Central memory CD4-positive, alpha-beta T cell (primary cell): ENCODE measurements around the gene COL27A1.
"Not testable (repeated sequence)": the region's sequence is repeated elsewhere in the genome, so short reads cannot be mapped to it uniquely, and the experiment has no call there.

Experiments
- DNase-seq: peaks from one replicate; pipeline ENCODE4 v3.0.0; 2022

Gene COL27A1

DNA sequence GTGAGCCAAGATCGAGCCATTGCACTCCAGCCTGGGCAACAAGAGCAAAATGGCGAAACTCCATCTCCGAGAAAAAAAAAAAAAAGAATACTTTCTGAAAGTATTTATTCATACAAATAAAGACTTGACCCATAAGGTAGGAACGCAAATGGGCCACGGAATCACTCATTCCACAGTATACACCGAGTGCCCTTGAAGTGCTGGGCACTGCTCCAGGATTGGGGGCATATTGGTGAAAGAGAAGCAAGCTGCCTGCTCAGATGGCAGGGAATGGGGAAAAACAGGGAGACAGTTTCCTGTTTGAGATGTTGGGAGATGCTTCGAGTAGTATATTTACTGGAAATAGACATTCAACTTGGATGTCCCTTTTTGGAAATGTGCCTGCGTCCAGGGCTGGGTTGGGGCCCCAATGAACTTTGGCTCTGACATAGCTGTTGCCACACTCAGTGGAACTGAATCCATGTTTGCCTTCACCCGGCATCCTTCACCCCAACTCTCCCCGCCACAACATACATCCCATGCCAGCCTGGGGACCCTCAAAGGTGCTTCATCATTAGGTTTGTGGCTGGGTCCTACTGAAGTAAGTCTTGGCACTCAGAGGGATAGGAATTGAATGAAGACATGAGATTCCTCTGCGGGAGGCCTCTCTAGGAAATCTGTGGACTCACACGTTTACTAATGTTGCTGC is 173.7 kb downstream of the COL27A1 start:
- DNase-seq: not testable (repeated sequence)

DNA sequence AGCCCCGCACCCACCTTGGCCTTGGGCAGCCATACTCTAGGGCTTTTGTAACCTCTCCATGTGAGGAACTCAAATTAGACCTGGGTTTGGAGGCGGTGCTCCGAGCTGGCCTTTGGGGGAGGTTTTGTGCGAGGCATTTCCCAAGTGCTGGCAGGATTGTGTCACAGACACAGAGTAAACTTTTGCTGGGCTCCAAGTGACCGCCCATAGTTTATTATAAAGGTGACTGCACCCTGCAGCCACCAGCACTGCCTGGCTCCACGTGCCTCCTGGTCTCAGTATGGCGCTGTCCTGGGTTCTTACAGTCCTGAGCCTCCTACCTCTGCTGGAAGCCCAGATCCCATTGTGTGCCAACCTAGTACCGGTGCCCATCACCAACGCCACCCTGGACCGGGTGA is 174.3 kb downstream of the COL27A1 start, which contains the start of gene ORM2:
Gene ORM2 (plus strand): TSS at position 245 of the 398 bp plus-strand sequence. CDS start 36 bp downstream, at position 281.
- DNase-seq: not testable (repeated sequence)

DNA sequence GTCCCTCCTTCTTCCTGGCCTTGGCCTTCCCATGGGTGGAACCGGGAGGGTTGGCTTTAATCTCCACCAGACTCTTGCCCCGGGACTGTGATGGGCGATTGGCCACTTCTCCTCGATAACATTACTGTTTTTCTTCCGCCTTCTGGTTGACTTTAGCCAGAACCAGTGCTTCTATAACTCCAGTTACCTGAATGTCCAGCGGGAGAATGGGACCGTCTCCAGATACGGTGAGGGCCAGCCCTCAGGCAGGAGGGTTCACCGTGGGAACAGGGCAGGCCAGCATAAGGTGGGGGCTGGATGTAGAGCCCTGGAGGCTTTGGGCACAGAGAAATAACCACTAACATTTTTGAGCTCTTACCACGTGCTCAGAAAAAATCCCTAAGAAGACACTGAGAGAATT is 175.3 kb downstream of the COL27A1 start:
- no peak for DNase-seq

DNA sequence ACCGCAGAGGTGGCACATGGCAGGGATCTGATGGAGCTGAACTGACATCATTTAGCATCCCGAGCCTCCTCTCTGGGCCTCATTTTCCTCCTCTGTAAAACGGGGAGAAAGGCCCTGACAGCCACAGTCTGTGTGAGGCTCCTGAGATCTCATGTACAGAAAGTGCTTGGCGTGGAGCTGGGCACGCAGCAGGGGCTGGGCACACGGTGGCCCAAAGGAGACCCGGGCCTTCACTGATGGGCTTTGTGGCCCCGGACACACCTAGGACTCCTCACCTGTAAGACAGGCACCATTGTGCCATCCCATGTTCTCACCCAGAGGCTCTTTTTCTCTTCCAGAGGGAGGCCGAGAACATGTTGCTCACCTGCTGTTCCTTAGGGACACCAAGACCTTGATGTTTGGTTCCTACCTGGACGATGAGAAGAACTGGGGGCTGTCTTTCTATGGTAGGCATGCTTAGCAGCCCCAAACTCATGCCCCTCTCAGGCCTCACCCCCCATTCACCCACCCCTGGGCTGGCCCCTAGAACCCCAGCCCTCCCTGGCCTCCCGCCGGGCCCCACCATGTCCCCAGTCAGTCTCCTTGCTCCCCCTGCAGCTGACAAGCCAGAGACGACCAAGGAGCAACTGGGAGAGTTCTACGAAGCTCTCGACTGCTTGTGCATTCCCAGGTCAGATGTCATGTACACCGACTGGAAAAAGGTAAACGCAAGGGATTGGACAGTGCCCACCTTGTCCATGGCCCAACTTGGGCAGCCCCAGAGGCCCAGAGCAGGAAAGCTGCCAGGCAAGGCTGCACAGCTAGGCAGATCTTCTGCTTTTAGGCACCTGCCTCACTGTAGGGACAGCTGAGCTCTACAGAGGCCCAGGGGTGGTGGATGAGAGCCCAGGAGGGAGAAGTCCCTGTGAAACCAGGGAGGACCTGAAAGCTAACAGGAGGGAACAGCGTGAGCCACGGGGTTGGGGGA is 176.2 kb downstream of the COL27A1 start:
- not testable (repeated sequence) for DNase-seq

DNA sequence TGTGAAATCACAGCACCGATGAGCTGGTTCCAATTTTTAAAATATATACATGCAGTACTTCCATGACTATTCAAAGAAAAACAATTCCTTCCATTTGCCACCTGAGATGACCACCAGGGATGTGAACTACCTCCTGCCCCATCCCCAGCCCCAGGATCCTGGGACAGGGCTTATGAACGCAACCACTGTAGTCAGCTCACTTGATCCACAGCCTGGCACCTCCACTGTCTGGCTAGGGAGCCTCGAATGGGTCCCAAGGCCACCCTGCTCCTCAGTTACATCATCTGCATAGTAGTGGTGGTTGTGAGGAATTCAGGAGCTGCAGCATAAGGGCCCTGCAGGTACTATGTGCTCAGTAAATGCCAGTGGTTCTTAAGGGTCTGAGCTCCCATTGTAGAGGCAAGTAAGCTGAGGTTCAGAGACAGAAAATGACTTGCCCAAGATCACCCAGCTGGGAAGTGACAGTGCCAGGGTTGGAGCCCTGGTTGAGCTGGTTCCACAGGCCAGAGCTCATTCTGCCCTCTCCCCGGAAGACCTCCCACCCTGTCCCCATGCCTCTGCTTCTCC is 177.2 kb downstream of the COL27A1 start:
- not testable (repeated sequence) for DNase-seq

DNA sequence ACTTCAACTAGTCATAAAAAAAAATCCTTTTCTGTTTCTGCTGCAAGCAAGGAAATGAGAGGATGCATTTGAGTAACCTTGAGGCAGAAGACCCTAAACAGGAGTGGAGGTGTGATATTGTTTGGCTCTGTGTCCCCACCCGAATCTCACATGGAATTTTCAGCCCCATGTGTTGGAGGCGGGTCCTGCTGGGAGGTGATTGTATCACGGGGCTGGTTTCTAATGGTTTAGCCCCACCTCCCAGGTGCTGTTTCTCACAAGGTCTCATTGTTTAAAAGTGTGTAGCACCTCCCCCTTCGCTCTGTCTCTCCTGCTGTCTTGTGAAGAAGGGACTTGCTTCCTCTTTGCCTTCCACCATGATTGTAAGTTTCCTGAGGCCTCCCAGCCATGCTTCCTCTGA is 178.4 kb downstream of the COL27A1 start:
- DNase-seq: not testable (repeated sequence)

DNA sequence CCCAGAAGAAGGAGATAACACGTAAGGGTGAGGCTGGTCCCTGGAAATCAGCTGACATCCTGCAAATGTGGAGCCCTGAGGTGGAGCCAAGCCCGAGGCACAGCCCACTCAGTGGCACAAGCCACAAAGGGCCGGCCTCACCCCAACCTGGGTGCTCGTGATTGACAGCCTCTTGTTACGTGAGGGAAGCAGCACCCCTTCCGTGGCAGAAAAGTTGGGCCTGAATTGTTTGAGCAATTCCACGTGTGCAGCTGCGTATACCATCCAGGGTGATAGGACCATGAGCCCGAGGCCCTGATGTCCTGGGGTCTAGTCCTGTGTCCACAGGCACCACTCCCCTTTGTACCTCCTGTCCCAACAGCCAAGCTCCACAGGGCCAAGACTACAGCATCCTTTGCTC is 179.2 kb downstream of the COL27A1 start:
- DNase-seq: no peak

DNA sequence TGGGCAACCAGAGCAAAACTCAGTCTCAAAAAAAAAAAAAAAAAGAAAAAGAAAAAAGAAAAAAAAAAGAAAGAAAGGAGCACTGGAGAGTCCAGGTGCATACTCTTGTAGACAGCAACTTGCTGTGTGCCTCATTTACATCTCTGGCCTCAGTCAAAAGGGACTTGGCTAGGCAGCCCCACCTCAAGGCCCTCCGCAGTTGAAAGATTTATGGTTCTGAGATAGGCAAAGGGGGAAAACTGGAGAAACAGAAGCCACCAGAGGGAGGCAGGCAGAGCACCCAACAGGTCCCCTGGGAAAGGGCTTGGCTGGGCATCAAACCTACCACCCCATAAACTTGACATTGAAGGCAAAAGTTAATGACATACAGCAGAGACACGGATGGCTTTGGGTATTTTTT is 180.4 kb downstream of the COL27A1 start:
- no peak for DNase-seq

DNA sequence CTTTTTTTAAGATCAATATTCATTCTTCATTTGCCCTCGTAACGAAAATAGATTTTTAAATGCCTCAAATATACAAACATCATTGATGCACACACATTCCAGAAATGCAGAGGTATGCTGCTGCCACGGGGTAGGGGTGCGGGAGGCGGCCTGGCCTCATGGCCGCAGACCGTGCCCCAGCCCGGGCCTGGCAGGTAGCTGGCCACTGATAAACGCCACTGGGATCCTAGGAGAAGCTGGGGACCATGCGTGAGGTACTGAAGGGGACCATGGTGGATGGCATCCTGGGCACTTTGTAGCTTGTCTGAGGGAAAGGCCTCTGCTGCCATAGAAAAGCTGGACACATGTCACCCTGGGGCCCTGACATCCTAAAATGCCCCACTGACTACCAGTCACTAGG is 180.8 kb downstream of the COL27A1 start:
- DNase-seq: no peak

DNA sequence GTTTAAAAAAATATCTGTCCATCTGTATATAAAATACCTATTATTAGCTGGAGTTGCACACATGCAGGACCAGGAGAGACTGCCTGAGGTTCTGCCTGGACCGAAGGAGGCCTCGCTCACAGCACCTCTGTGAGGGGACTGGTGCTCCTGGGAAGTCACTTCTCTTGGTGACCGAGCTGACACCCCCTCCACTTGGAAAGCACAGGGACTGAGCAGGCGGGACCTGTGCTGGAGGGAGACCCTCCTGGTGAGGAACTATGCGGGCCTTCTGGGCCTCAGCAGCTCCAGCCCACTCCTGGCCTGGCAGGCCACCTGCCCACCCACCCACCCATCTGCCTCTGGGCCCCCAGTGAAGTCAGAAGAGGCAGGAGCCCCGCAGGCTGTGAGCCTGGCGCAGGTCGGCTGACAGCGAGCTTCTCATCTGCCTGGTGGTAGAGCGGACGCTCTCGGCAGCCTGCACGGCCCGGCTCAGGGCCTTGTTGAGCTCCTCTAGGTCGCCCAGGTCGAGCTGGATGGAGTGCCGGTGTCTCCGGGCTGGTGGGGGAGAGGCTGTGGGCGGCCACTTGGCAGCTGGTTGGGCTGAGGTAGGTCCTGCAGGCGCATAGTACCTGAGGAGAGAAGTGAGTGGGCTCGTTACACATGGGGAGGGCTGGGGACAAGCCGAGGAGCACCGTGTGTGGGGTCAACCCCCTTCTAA is 181.5 kb downstream of the COL27A1 start:
- DNase-seq: no peak

DNA sequence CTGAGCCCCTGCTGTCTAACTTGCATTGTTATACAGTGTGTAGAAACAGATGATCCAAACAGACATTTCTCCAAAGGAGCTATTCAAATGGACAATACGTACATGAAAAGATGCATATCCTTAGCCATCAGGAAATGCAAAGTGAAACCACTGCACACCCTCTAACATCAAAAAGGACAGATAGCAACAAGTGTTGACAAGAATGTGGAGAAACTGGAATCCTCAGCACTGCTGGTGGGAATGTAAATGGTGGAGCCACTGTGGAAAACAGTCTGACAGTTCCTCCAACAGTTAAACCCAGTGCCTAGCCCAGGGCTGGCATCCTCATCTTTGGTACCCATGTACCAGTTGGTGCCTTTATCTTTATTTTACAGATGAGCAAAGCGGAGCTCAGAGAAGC is 182.8 kb downstream of the COL27A1 start:
- DNase-seq: no peak

DNA sequence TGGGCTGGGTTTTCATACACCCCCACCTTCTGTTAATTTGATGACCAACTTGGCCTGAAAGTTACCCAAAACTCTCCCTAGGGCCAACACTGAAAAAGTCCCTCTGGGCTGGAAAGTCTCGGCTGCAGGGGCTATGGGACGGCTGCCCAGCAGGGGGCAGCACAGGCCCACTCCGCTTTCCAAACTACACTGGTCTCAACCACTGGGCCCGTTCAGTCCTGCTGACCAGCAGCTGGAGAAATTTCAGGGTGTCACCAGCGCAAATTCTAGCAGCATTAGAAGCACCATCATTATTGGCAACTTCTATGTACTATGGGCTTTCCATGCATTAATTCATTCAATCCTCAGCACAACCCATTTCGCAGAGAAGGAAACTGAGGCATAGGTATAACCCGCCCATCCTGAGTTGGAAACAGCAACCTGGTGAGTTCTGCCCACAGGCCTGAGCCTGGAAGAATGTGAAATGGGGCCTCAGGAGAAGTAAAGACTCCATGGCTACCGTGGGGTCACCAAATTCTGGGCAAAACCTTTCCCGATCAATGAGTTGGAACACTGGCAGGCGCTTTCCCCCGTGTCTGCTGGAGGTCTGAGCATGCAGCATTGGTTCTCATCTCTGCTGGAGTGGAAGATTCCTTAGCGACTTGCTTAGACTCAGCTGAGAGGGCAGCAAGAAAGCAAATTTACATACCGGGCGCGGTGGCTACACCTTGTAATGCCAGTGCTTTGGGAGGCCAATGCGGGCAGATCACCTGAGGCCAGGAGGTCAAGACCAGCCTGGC is 184.0 kb downstream of the COL27A1 start:
- peak; percentile 33 for DNase-seq

DNA sequence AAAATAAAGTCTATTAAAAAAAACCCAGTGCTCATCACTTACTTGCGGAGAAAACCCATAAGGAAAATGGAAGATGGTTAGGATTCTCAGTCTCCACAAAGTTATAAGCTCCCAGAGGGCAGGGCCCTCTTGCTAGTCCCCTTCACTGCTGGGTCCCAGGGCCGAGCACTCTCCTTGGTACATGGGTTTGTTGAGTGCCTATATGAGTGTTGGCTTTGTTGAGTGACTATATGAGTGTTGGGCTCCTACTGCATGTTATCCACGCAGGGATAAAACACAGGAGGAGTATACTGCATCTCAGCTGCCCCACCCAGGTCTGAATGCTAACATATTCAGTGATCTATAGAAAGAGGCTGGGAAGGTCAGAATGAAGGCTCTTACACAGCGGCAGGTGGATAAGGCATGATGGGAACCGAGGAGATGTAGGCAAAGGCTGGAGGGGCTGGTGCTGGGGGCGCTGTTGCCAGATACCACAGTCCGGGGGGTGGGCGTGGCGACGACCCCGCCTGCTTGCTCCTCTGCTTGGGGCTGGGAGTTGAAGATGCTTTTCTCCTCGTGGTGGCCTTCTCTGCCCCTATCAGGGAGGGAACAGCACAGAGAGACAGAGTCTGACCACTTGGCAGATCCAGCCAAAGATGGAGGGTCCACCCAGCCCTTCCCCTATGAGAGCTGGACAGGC is 186.0 kb downstream of the COL27A1 start:
- no peak for DNase-seq

DNA sequence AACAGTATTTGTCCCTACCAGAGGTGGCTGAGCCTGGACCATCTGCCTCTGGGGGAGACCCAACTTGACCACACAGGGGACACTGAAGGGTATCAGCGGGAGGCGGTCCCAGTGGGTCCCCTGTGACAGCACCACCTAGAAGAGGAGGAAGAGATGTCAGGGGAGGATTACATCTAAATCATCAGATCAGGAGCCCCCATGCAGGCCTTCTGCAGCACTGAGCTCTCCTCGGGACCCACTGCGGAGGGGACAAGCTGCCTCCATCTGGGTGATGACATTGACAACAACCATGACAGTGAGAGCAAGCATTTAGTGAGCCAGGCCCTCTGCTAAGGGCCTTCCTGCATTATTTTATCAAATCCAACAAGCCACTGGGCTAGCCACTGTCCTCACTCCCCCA is 186.7 kb downstream of the COL27A1 start:
- no peak for DNase-seq

DNA sequence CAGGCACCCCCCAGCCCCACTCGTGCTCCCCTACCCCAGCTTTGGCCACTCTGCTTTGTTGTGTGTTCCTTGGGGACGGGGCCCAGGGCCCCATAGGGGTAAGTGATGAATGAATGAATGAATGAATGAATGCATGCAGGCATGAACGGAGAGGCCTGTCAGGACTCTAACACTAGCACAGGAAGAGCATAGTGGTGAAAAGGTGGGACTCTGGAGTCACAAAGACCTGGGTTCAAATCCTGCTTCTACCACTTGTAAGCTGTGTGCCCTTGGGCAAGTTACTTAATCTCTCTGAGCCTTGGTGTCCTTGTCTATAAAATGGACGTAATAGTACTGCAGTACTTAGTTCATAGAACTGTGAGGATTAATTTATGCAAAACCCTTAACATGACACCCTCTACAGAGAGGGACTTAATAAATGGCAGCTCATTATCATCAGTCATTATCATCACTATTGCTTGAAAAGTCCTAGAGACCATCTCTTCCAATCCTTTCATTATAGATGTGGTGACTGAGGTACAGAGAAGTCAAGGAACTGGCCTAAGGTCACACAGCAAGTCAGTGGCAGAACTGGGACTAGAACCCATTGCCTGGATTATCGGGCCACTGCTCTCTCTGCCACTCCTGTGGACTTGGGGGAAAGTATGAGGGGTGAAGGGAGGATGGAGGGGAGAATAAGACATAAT is 187.6 kb downstream of the COL27A1 start:
- no peak for DNase-seq

DNA sequence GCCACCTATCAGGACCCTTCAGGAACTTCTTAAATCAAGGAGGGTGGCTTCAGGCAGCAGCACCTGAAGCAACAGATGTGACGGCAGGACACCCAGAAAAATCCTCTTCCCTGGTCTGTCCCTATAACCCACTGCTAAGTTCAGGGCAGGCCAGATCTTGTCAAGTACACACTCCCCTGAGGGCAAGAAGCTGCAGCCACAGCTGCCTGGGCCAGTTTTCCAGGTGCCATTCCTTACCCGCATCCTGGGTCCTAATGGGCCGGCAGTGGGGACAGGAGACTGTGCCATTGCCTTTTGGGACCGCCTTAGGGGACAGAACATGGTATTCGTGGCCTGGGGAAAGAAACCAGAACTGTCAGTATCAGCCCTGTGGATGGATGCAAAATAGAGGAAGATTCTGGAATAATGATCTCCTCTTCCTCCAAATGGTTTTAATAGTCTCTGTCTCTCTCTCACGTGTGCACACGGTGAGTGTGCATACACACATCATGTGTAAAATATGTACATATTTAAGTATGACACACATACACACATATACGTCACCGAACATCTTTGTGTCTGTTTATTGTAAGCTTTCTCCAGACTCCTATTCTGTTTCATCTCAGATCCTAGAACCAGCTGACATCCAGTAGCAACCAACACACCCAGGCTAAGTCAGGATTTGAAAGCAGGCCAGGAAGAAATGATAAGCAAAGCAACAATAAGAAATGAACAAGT is 188.3 kb downstream of the COL27A1 start:
- DNase-seq: no peak

DNA sequence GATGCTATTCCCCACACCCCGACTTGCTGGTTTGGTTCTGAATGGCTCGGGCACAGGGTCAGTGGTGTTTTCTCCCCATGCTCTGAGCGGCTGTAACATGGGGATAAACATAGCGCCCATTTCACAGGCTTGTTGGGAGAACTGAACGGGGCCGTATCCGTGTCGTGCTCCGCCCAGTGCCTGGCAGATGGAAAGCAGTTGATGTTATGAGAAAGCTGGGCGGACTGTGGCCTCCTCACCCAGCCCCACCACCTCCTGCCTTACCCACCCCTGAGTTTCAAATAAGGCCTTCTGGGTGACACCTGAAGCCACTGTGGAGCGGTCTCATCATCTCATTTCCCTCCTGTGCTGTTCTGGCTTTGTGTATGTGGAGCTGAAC is 188.8 kb downstream of the COL27A1 start:
- DNase-seq: no peak

DNA sequence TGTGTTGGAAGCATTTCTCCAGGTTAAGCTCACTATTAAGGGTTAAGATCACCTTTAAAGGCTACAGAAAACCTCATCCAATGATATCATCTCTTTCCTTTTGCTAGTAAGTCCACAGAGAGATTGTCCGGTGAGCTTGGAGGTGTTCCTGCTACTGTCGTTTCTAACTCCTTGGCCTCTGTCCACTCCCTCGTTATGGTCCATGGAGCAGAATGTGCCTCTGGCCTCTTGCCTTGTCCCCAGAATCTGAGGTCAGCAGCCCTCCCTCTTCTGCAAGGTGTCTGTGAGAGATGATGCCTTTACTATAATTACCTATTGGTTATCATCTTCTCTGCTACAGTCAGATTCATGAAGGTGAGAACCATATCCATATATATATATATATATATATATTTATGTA is 189.4 kb downstream of the COL27A1 start:
- no peak for DNase-seq

DNA sequence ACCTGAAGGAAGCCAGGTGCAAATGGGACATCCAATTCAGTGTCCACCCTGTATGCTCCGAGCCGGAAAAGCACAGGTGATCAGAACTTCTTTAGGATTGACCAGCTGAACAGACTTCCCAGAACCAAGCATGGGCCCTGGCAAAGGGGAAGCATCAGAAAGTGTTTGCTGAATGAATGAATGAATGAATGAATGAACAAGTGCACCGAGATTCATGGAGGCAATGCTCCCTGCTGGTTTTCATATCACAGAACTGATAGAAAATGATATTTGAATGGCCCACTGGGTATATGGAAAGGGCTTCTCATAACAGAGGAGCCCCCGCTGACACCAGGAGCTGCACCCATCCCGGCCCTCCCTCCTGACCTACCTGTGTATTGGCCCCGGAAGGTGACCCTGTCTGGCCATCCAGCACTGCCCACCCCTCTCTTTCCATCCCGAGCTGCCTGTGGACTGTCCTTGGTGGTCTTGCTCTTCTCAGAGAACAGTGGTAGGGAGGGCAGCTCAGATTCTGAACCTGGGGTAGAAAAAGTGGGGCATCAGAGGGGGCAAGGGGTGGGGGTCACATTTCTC is 190.2 kb downstream of the COL27A1 start:
- no peak for DNase-seq

DNA sequence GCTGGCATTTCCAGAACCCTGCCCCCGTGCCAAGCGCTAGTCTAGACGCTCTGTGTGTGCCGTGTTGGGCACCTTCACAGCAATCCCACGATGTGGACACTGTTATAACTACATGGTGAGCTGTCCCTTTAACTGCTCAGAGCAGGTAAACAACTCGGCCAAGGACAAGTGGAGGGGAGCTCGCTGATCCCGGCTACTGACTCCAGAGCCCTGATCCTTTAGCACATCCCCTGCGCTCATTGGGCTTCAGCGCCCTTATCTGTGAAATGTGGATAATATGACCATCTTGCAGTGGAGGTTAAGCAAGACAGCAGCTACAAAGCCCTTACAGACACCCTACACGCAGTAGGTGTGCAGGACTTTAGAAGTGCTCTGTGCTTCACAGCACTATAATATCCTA is 190.8 kb downstream of the COL27A1 start:
- no peak for DNase-seq
